SK-N-SH (cell line): ENCODE measurements around the gene SH3RF2. TPM values are rescaled to one million over a fixed set of nuclear protein-coding genes. Genes with fewer than 3 reads are reported as not detected.
A peak's percentile ranks its signal among the peaks of the same experiment; 100 is the strongest.

Experiments
- CTCF ChIA-PET: fragments of 300-600, 350-600 bp; formaldehyde crosslinking; extraction: SDS; loops from one replicate; lab custom pipeline; 2021; lab: Yijun Ruan, JAX
- POLR2A ChIA-PET: fragments of 350-600 bp; sonication (Branson Sonifier 250); formaldehyde crosslinking; extraction: SDS; loops from one replicate; lab custom pipeline; 2020; ENCODE audit warnings: antibody characterized with exemption, inconsistent platforms; lab: Yijun Ruan, JAX
- DNase-seq: peaks from one replicate; pipeline ENCODE4 v3.0.0; 2012
- H2AFZ ChIP-seq: fragments of 200-600 bp; sonication (generic); 2 replicates; pipeline ENCODE4 v1.8.1; 2016; ENCODE audit warnings: antibody characterized with exemption, mild to moderate bottlenecking, low read depth
- H3F3A ChIP-seq: fragments of 200-600 bp; sonication (generic); replicated peaks from 2 replicates; pipeline ENCODE3; 2016; ENCODE audit warnings: antibody characterized with exemption, mild to moderate bottlenecking; ENCODE audit not compliant: insufficient read depth
- H3K27ac ChIP-seq, 2 experiments: fragments of 200-500 bp in 1 of 2; fragments of 200-600 bp in 1 of 2; sonication (Bioruptor generic) in 1 of 2; sonication (generic), shearing (Covaris generic) in 1 of 2; 2 replicates each; pipeline versions ENCODE4 v1.5.1 to v1.6.1; 2014 to 2016; ENCODE audit warnings: low read depth in 2 of 2, inconsistent platforms in 1 of 2, low read length in 1 of 2, mild to moderate bottlenecking in 1 of 2, mixed read lengths in 1 of 2
- H3K27me3 ChIP-seq: fragments of 200-600 bp; sonication (generic), shearing (Covaris generic); 2 replicates; pipeline ENCODE4 v1.6.1; 2016; ENCODE audit warnings: mixed run types; ENCODE audit not compliant: insufficient read depth
- H3K36me3 ChIP-seq, 2 experiments: fragments of 200-500 bp in 1 of 2; fragments of 200-600 bp in 1 of 2; sonication (Bioruptor generic) in 1 of 2; sonication (generic) in 1 of 2; replicated peaks in 1 of 2; 2 replicates each; pipeline versions ENCODE3 to v1.5.1; 2014 to 2016; ENCODE audit warnings: low read length in 1 of 2, mild to moderate bottlenecking in 1 of 2; ENCODE audit not compliant: insufficient read depth in 2 of 2, control insufficient read depth in 1 of 2
- H3K4me1 ChIP-seq, 2 experiments: fragments of 200-500 bp in 1 of 2; fragments of 200-600 bp in 1 of 2; sonication (Bioruptor generic) in 1 of 2; sonication (generic), shearing (Covaris generic) in 1 of 2; 2 replicates each; pipeline versions ENCODE4 v1.5.1 to v1.6.1; 2014 to 2016; ENCODE audit warnings: low read depth in 1 of 2, low read length in 1 of 2, mixed run types in 1 of 2; ENCODE audit not compliant: insufficient read depth in 2 of 2, control insufficient read depth in 1 of 2
- H3K4me2 ChIP-seq: fragments of 200-600 bp; sonication (generic), shearing (Covaris generic); 2 replicates; pipeline ENCODE4 v1.6.1; 2017; ENCODE audit warnings: mixed run types
- H3K4me3 ChIP-seq, 2 experiments: fragments of 200-500 bp in 1 of 2; fragments of 200-600 bp in 1 of 2; sonication (Bioruptor generic) in 1 of 2; sonication (generic), shearing (Covaris generic) in 1 of 2; 2 replicates each; pipeline versions ENCODE4 v1.5.1 to v1.8.1; 2014 to 2016; ENCODE audit warnings: low read depth in 2 of 2, inconsistent platforms in 1 of 2, low read length in 1 of 2, mild to moderate bottlenecking in 1 of 2, mixed read lengths in 1 of 2, moderate library complexity in 1 of 2
- H3K79me2 ChIP-seq: fragments of 200-600 bp; sonication (generic); 2 replicates; pipeline ENCODE4 v1.8.1; 2017; ENCODE audit warnings: mild to moderate bottlenecking; ENCODE audit not compliant: insufficient read depth
- H3K9ac ChIP-seq: fragments of 200-600 bp; sonication (generic); 2 replicates; pipeline ENCODE4 v1.6.1; 2017; ENCODE audit warnings: mixed run types
- H3K9me2 ChIP-seq: fragments of 200-600 bp; sonication (generic); 2 replicates; pipeline ENCODE4 v1.6.1; 2017; ENCODE audit warnings: mixed run types
- H3K9me3 ChIP-seq: fragments of 200-600 bp; sonication (generic); 2 replicates; pipeline ENCODE4 v1.6.1; 2017; ENCODE audit warnings: mixed run types, mild to moderate bottlenecking, moderate library complexity
- H4K20me1 ChIP-seq: fragments of 200-600 bp; sonication (generic); 2 replicates; pipeline ENCODE4 v1.6.1; 2017; ENCODE audit warnings: mild to moderate bottlenecking, mixed run types; ENCODE audit not compliant: insufficient read depth
- CTCF ChIP-seq: fragments of 200-600 bp; sonication (generic); IDR thresholded peaks from 2 replicates; pipeline ENCODE4 v1.6.1; 2017; ENCODE audit warnings: antibody characterized with exemption, mild to moderate bottlenecking, moderate library complexity
- IRF3 ChIP-seq: fragments of 150-350 bp; IDR thresholded peaks from 2 replicates; pipeline ENCODE4 v1.6.1; 2016; ENCODE audit warnings: mild to moderate bottlenecking, low read depth, low read length
- MAX ChIP-seq: IDR thresholded peaks from 2 replicates; pipeline ENCODE4 v1.4.0; 2012; ENCODE audit warnings: low read depth
- MEF2A ChIP-seq: IDR thresholded peaks from 2 replicates; pipeline ENCODE4 v1.4.0; 2012; ENCODE audit warnings: low read depth, borderline replicate concordance
- NFIC ChIP-seq: IDR thresholded peaks from 2 replicates; pipeline ENCODE4 v1.4.0; 2012; ENCODE audit warnings: borderline replicate concordance
- POLR2AphosphoS5 ChIP-seq: IDR thresholded peaks from 2 replicates; pipeline ENCODE4 v1.6.1; 2012; ENCODE audit warnings: low read depth, low read length
- RAD21 ChIP-seq: IDR thresholded peaks from 2 replicates; pipeline ENCODE4 v1.6.1; 2012; ENCODE audit warnings: mild to moderate bottlenecking, low read length
- RFX5 ChIP-seq: IDR thresholded peaks from 2 replicates; pipeline ENCODE4 v1.6.1; 2012; ENCODE audit warnings: mild to moderate bottlenecking, improper control_type of control experiment, low read length
- RXRA ChIP-seq: IDR thresholded peaks from 2 replicates; pipeline ENCODE4 v1.4.0; 2012; ENCODE audit warnings: low read depth, mild to moderate bottlenecking, borderline replicate concordance
- SMC3 ChIP-seq: IDR thresholded peaks from 2 replicates; pipeline ENCODE4 v1.6.1; 2012; ENCODE audit warnings: low read depth, low read length, improper control_type of control experiment
- WGBS: methylation state at CpG from one replicate; pipeline ENCODE4 v1.1.6; 2017; ENCODE audit warnings: low lambda C conversion rate; 5-methylcytosine and 5-hydroxymethylcytosine counted together
- polyA plus RNA-seq, 3 experiments: library from polyadenylated mRNA; depleted of rRNA; stranded (reverse); fragments of >200 nt; gene quantifications; 2 replicates each; pipeline ENCODE4 v1.2.3, GENCODE V29; 2012
- TF ChIP-seq, protein P1 (sequence below): IDR thresholded peaks from 2 replicates; pipeline ENCODE4 v1.4.0; 2012; ENCODE audit warnings: low read depth, borderline replicate concordance
- TF ChIP-seq, protein P2 (sequence below): fragments of 150-350 bp; IDR thresholded peaks from 2 replicates; pipeline ENCODE4 v1.6.1; 2017; ENCODE audit warnings: antibody characterized with exemption, low read length, low read depth, borderline replicate concordance

SH3RF2 gene
- polyA plus RNA-seq, 1 of the 3 experiments (the other 2 are of a cell fraction), result 0.87 TPM

GRCh38 chr5:146047396-146047795, 111.0 kb downstream of the SH3RF2 start:
- ChIA-PET POLR2A (no interaction called here), CTCF (interaction anchor here (0.9 to 2.1 kb wide), 5 partner anchors 20 to 1844 kb away, joined by 3 to 10 read pairs (median 5); no protein-coding TSS in a partner anchor)
- peaks cover 0 to 5% of the 10 kb centered on the region in 2 experiments; a peak in 2 of 4 replicates for H3K4me1 ChIP-seq
- H3K27ac ChIP-seq, result no peak overlapping the region
- no peak overlapping the region for H3K4me2 ChIP-seq
- H3K9ac ChIP-seq, result no peak overlapping the region
- H3K36me3 ChIP-seq, result no peaks in the 10 kb centered on the region
- no peak for TF ChIP-seq NFIC
- no peak for TF ChIP-seq MAX
- TF ChIP-seq CTCF, result no peak
- no peaks in the 10 kb centered on the region for H3K79me2 ChIP-seq
- H2AFZ ChIP-seq, result no peak overlapping the region
- no peaks in the 10 kb centered on the region for H3K9me2 ChIP-seq
- no peak for DNase-seq
- no peaks in the 10 kb centered on the region for H3K9me3 ChIP-seq
- no peaks in the 10 kb centered on the region for H3K27me3 ChIP-seq
- no peak overlapping the region for H3K4me3 ChIP-seq
- no peaks in the 10 kb centered on the region for H4K20me1 ChIP-seq
- H3F3A ChIP-seq, result no peaks in the 10 kb centered on the region
- 98% methylated on average over 4 of the region's 4 CpGs for whole genome bisulfite sequencing

- POLR2A ChIA-PET, result no interaction called here
- WGBS, result 77% methylated on average over 14 of the region's 15 CpGs
- Histone ChIP-seq H3K9me2 (no peaks in the 10 kb centered on the region), H3K27ac (no peak overlapping the region), H3K9me3 (no peaks in the 10 kb centered on the region), H3K27me3 (no peaks in the 10 kb centered on the region), H3K79me2 (no peaks in the 10 kb centered on the region)
- no peak for TF ChIP-seq RFX5
- TF ChIP-seq IRF3, result no peak
- no peak for TF ChIP-seq MEF2A
- TF ChIP-seq MAX, result no peak
- TF ChIP-seq CTCF, result peak; percentile 80
- peak; percentile 93 for TF ChIP-seq RAD21
- no peak for TF ChIP-seq POLR2AphosphoS5
- TF ChIP-seq, protein P1, sequence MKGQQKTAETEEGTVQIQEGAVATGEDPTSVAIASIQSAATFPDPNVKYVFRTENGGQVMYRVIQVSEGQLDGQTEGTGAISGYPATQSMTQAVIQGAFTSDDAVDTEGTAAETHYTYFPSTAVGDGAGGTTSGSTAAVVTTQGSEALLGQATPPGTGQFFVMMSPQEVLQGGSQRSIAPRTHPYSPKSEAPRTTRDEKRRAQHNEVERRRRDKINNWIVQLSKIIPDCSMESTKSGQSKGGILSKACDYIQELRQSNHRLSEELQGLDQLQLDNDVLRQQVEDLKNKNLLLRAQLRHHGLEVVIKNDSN, result peak; percentile 51; the same call in 1 of the 2 replicates
- TF ChIP-seq, protein P2, sequence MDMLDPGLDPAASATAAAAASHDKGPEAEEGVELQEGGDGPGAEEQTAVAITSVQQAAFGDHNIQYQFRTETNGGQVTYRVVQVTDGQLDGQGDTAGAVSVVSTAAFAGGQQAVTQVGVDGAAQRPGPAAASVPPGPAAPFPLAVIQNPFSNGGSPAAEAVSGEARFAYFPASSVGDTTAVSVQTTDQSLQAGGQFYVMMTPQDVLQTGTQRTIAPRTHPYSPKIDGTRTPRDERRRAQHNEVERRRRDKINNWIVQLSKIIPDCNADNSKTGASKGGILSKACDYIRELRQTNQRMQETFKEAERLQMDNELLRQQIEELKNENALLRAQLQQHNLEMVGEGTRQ, result no peak
- peak; percentile 80 for TF ChIP-seq SMC3
- TF ChIP-seq RXRA, result no peak
- TF ChIP-seq, all 33 proteins: peak for 4
- H2AFZ ChIP-seq, result no peak overlapping the region
- no peaks in the 10 kb centered on the region; a peak in 2 of 4 replicates for H3K4me1 ChIP-seq
- peak; percentile 74 for DNase-seq
- CTCF ChIA-PET, result interaction anchor here (0.7 to 3.6 kb wide), 17 partner anchors 9 to 1842 kb away, joined by 3 to 13 read pairs (median 4); no protein-coding TSS in a partner anchor
- no peak overlapping the region for H3K9ac ChIP-seq
- H3K4me2 ChIP-seq, result no peak overlapping the region
- H3K4me3 ChIP-seq, result no peak overlapping the region; a peak in 1 of 4 replicates
- no peaks in the 10 kb centered on the region for H4K20me1 ChIP-seq
- H3F3A ChIP-seq, result no peaks in the 10 kb centered on the region
- H3K36me3 ChIP-seq, result no peaks in the 10 kb centered on the region
Measured at GRCh38 chr5:146048994-146049703, 112.8 kb downstream of the SH3RF2 start.
